Thymus (tissue), 11 donors: ENCODE measurements around the gene HOXB9. TPM values are rescaled to one million over a fixed set of nuclear protein-coding genes. Genes with fewer than 3 reads are reported as not detected.
A peak's percentile ranks its signal among the peaks of the same experiment; 100 is the strongest.

Experiments used
- DNase-seq, 9 donors: peaks; one replicate each; pipeline ENCODE4 v3.0.0-alpha.2; 2013; ENCODE audit warnings: low spot score in 9 of 9, low read depth in 6 of 9, missing footprints in 1 of 9
- H3K27ac ChIP-seq, 2 donors: one replicate each; pipeline ENCODE4 v1.5.1; 2013; ENCODE audit warnings: control low read depth in 1 of 2, low read depth in 1 of 2, low read length in 1 of 2, mild to moderate bottlenecking in 1 of 2, moderate library complexity in 1 of 2
- H3K27me3 ChIP-seq, 2 donors: one replicate each; pipeline ENCODE4 v1.5.1; 2013; ENCODE audit warnings: low read length in 1 of 2; ENCODE audit not compliant: control insufficient read depth in 2 of 2, insufficient read depth in 1 of 2
- H3K36me3 ChIP-seq, 2 donors: one replicate each; pipeline ENCODE4 v1.5.1; 2013; ENCODE audit warnings: low read length in 1 of 2, mild to moderate bottlenecking in 1 of 2, moderate library complexity in 1 of 2; ENCODE audit not compliant: control insufficient read depth in 2 of 2, insufficient read depth in 2 of 2
- H3K4me1 ChIP-seq, 2 donors: one replicate each; pipeline ENCODE4 v1.5.1; 2013; ENCODE audit warnings: low read length in 2 of 2; ENCODE audit not compliant: control insufficient read depth in 2 of 2, insufficient read depth in 2 of 2
- H3K4me3 ChIP-seq, 2 donors: one replicate each; pipeline ENCODE4 v1.5.1; 2013; ENCODE audit warnings: low read length in 2 of 2, control low read depth in 1 of 2, mild to moderate bottlenecking in 1 of 2
- H3K9me3 ChIP-seq, 2 donors: one replicate each; pipeline ENCODE4 v1.5.1; 2013; ENCODE audit warnings: low read length in 1 of 2, mild to moderate bottlenecking in 1 of 2; ENCODE audit not compliant: control insufficient read depth in 2 of 2, insufficient read depth in 1 of 2
- WGBS: extraction: QIAGEN DNeasy Blood & Tissue Kit; methylation state at CpG from one replicate; pipeline ENCODE4 v1.1.7; 2013; 5-methylcytosine and 5-hydroxymethylcytosine counted together
- polyA plus RNA-seq: library from polyadenylated mRNA; stranded (reverse); fragments of 200-250 nt; gene quantifications from one replicate; pipeline ENCODE4 v1.2.3, GENCODE V29; 2013
- total RNA-seq: library from RNA; stranded (reverse); fragments of 120-200 nt; gene quantifications from one replicate; pipeline ENCODE4 v1.2.4, GENCODE V29; 2013
- donor health status: healthy.

Gene HOXB9
- total and polyA plus RNA-seq, 2 donors: 0.05 to 0.27 TPM

DNA sequence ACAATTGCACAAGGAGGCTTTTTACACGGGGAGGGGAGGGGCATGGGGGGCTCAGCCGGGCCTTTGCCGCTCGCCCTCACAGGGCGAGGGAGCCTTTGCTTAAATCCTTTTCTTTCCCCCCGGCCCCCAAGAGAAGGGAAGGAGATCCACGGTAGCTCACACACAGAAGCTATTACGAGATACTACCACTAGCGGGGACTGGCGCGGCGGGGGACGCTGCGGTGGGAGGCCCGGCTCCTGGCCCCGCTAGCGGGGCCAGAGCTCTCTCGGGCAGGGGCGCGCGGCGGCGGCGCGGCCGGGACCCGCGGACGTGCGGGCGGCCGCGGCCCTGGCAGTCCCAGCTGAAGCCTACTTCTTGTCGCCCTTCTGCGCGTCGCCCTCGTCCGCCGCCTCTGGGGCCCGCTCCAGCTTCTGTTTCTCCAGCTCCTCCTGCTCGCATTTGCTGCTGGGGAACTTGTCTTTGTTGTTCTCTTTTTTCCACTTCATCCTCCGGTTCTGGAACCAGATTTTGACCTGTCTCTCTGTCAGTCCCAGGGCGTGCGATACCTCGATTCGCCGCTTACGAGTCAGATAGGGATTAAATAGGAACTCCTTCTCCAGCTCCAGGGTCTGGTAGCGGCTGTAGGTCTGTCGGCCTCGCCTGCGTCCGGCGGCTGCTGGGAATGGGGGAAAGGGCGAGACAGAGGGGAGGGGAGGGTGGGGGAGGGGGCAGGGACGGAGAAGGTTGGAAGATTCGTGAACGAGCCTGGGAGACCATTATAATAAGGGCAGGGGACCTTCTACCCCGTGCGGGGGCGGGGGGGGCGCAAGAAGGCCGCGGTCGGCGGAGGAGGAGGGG is 13.1 kb downstream of the HOXB9 start:
- Histone ChIP-seq H3K4me1 (peaks cover 11 to 30% of the 10 kb centered on the region in 2 donors), H3K27ac (no peak overlapping the region), H3K36me3 (no peaks in the 10 kb centered on the region), H3K4me3 (peak overlapping the region in 1 of 2 donors; percentile 31), H3K27me3 (peaks cover 89 to 100% of the 10 kb centered on the region in 2 donors), H3K9me3 (peaks cover 1 to 30% of the 10 kb centered on the region in 2 donors)
- peak in 1 of 9 donors; percentile 53 for DNase-seq
- 1% methylated on average over 67 of the region's 67 CpGs for WGBS

GRCh38 chr17:48612456-48612853 is 13.7 kb downstream of the HOXB9 start:
- H3K27me3 ChIP-seq: peaks cover 83 to 100% of the 10 kb centered on the region in 2 donors
- no peak overlapping the region for H3K27ac ChIP-seq
- H3K36me3 ChIP-seq: no peaks in the 10 kb centered on the region
- peak in 1 of 9 donors; percentile 39 for DNase-seq
- peak overlapping the region in 1 of 2 donors; percentile 31 for H3K4me3 ChIP-seq
- 3% methylated on average over 15 of the region's 15 CpGs for WGBS
- peaks cover 1 to 24% of the 10 kb centered on the region in 2 donors for H3K9me3 ChIP-seq
- H3K4me1 ChIP-seq: peaks cover 11 to 30% of the 10 kb centered on the region in 2 donors

- WGBS: 4% methylated on average over 36 of the region's 36 CpGs
- no peak overlapping the region for H3K27ac ChIP-seq
- peaks cover 1 to 20% of the 10 kb centered on the region in 2 donors for H3K9me3 ChIP-seq
- H3K27me3 ChIP-seq: peaks cover 82 to 100% of the 10 kb centered on the region in 2 donors
- peaks cover 11 to 30% of the 10 kb centered on the region in 2 donors for H3K4me1 ChIP-seq
- DNase-seq: no peak
- no peaks in the 10 kb centered on the region for H3K36me3 ChIP-seq
- H3K4me3 ChIP-seq: peak overlapping the region in 1 of 2 donors; percentile 65
Measured at GRCh38 chr17:48611681-48612455, 14.3 kb downstream of the HOXB9 start.

DNA sequence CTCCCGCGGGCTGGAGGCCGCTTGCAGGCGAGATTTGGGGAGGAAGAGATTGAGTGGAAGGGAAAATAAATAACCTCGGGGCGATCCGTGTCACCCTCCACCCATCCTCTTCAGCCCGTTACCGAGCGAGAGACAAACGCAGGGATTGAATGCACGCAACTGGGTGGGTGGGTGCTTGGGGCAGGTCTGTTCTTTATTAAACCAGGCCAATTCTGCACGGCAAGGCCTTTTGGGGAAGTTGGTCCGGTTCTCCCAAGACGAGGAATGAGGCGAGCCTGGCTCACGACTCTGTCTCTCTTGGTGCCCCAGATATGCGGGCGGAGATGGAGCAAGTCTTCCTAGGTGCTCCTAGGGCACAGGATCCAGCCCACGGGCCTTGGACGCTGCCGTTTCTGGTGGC is 14.9 kb downstream of the HOXB9 start:
- peaks cover 81 to 100% of the 10 kb centered on the region in 2 donors for H3K27me3 ChIP-seq
- no peak for DNase-seq
- H3K36me3 ChIP-seq: no peaks in the 10 kb centered on the region
- 2% methylated on average over 22 of the region's 22 CpGs for WGBS
- peaks cover 1 to 16% of the 10 kb centered on the region in 2 donors for H3K9me3 ChIP-seq
- H3K4me1 ChIP-seq: peaks cover 11 to 30% of the 10 kb centered on the region in 2 donors
- no peak overlapping the region for H3K27ac ChIP-seq
- peak overlapping the region; percentile 45 to 65 for H3K4me3 ChIP-seq

GRCh38 chr17:48610282-48611211 is 15.6 kb downstream of the HOXB9 start, which contains the start of gene HOXB7:
Gene HOXB7 (minus strand): TSS chr17:48611017. CDS start chr17:48610918, 99 bp downstream.
- H3K9me3 ChIP-seq: peaks cover 1 to 16% of the 10 kb centered on the region in 2 donors
- peaks cover 82 to 100% of the 10 kb centered on the region in 2 donors for H3K27me3 ChIP-seq
- DNase-seq: peak in 4 of 9 donors; percentile 29 to 68 (median 48)
- peaks cover 11 to 30% of the 10 kb centered on the region in 2 donors for H3K4me1 ChIP-seq
- H3K4me3 ChIP-seq: peak within 1 kb of the TSS; percentile 45 to 65
- WGBS: under 1% methylated on average over 79 of the region's 79 CpGs
- no peak within 1 kb of the TSS for H3K27ac ChIP-seq
- H3K36me3 ChIP-seq: no peaks in the 10 kb centered on the region

DNA sequence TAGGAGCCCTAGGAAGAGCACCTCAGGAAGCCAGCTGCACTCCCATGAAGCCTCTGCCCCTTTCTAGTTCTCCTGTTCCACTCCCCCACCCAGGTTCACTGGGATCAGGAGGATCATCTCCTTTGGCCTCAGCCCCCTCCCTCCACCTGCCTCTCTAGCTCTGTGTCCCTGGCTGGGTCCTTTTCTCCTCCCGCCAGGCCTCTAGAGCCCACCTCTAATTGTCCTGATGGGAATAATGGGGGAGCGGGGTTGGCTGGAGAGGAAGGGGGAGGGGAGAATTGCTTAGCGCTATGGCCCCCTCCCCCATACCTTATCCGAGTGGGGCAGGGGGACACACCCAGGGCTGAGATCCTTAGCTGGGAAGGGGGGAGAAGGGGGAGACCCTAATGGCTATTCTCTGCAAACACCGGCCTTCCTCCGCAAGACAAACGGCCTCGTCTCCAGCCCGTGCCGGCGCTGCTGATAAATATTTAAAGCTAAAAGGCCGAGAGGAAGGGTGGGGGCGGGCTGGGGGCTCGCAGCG is 16.3 kb downstream of the HOXB9 start:
- Histone ChIP-seq H3K27me3 (peaks cover 83 to 100% of the 10 kb centered on the region in 2 donors), H3K27ac (no peak overlapping the region)
- no peak for DNase-seq

GRCh38 chr17:48609033-48609432 is 17.1 kb downstream of the HOXB9 start:
- Histone ChIP-seq H3K27me3 (peaks cover 82 to 100% of the 10 kb centered on the region in 2 donors), H3K4me1 (peaks cover 11 to 27% of the 10 kb centered on the region in 2 donors), H3K4me3 (no peak overlapping the region)

More for the DNA sequence above, 16.3 kb downstream of the HOXB9 start:
- peaks cover 11 to 30% of the 10 kb centered on the region in 2 donors for H3K4me1 ChIP-seq
- 16% methylated on average over 15 of the region's 15 CpGs for WGBS
- peaks cover 1 to 16% of the 10 kb centered on the region in 2 donors for H3K9me3 ChIP-seq
- peak overlapping the region; percentile 45 to 65 for H3K4me3 ChIP-seq
- no peaks in the 10 kb centered on the region for H3K36me3 ChIP-seq

GRCh38 chr17:48608494-48608834 is 17.7 kb downstream of the HOXB9 start:
- H3K9me3 ChIP-seq: peaks cover 0 to 24% of the 10 kb centered on the region in 2 donors
- H3K36me3 ChIP-seq: no peaks in the 10 kb centered on the region
- no peak overlapping the region for H3K4me3 ChIP-seq
- peaks cover 83 to 100% of the 10 kb centered on the region in 2 donors for H3K27me3 ChIP-seq
- peaks cover 11 to 27% of the 10 kb centered on the region in 2 donors for H3K4me1 ChIP-seq
- DNase-seq: no peak
- WGBS: 100% methylated on average over 1 of the region's 1 CpG
- no peak overlapping the region for H3K27ac ChIP-seq

More at GRCh38 chr17:48609033-48609432, 17.1 kb downstream of the HOXB9 start:
- no peak for DNase-seq
- Histone ChIP-seq H3K27ac (no peak overlapping the region), H3K36me3 (no peaks in the 10 kb centered on the region), H3K9me3 (peaks cover 0 to 19% of the 10 kb centered on the region in 2 donors)
